Spinal cord (tissue), 10 donors: ENCODE data around the gene SEMA4C. TPM values are rescaled to one million over a fixed set of nuclear protein-coding genes. Genes with fewer than 3 reads are reported as not detected.
"Not testable (repeated sequence)": the region's sequence is repeated elsewhere in the genome, so short reads cannot be mapped to it uniquely, and the experiment has no call there.

Experiments
- DNase-seq, 6 donors: peaks; one replicate each; pipeline versions ENCODE4 v3.0.0 to v3.0.0-alpha.2; 2013 to 2015; ENCODE audit warnings: low spot score in 6 of 6, low read depth in 4 of 6
- H3K27ac ChIP-seq: one replicate; pipeline ENCODE4 v1.5.1; 2013; ENCODE audit warnings: low read depth, low read length, control low read depth
- H3K27me3 ChIP-seq: one replicate; pipeline ENCODE4 v1.6.1; 2013; ENCODE audit warnings: low read length; ENCODE audit not compliant: control insufficient read depth, insufficient read depth
- H3K36me3 ChIP-seq: one replicate; pipeline ENCODE4 v1.6.1; 2013; ENCODE audit warnings: low read length; ENCODE audit not compliant: control insufficient read depth, insufficient read depth
- H3K4me1 ChIP-seq: one replicate; pipeline ENCODE4 v1.6.1; 2013; ENCODE audit warnings: low read length; ENCODE audit not compliant: control insufficient read depth, insufficient read depth
- H3K4me3 ChIP-seq: one replicate; pipeline ENCODE4 v1.5.1; 2013; ENCODE audit warnings: low read depth, low read length, control low read depth
- H3K9me3 ChIP-seq: one replicate; pipeline ENCODE4 v1.6.1; 2013; ENCODE audit warnings: low read length; ENCODE audit not compliant: control insufficient read depth, insufficient read depth
- WGBS: methylation state at CpG from one replicate; pipeline ENCODE4 v1.1.5; 2013; ENCODE audit warnings: missing lambda C conversion rate; ENCODE audit not compliant: insufficient coverage; 5-methylcytosine and 5-hydroxymethylcytosine counted together
- polyA plus RNA-seq, 2 donors: library from polyadenylated mRNA; unstranded; fragments of 120-200 nt; gene quantifications; one replicate each; pipeline ENCODE4 v1.2.1, GENCODE V29; 2013; ENCODE audit not compliant: insufficient read length in 2 of 2
- total RNA-seq, 2 donors: library from RNA; depleted of rRNA in 1 of 2; stranded (reverse); fragments of 120-200 nt in 1 of 2; fragments of >200 nt in 1 of 2; gene quantifications; one replicate each; pipeline versions ENCODE4 v1.2.3 to v1.2.4, GENCODE V29; 2013 to 2014
- donor health status: healthy.

The SEMA4C gene
- total and polyA plus RNA-seq, 4 donors, result 35.9 to 84.0 (median 57.4) TPM

DNA sequence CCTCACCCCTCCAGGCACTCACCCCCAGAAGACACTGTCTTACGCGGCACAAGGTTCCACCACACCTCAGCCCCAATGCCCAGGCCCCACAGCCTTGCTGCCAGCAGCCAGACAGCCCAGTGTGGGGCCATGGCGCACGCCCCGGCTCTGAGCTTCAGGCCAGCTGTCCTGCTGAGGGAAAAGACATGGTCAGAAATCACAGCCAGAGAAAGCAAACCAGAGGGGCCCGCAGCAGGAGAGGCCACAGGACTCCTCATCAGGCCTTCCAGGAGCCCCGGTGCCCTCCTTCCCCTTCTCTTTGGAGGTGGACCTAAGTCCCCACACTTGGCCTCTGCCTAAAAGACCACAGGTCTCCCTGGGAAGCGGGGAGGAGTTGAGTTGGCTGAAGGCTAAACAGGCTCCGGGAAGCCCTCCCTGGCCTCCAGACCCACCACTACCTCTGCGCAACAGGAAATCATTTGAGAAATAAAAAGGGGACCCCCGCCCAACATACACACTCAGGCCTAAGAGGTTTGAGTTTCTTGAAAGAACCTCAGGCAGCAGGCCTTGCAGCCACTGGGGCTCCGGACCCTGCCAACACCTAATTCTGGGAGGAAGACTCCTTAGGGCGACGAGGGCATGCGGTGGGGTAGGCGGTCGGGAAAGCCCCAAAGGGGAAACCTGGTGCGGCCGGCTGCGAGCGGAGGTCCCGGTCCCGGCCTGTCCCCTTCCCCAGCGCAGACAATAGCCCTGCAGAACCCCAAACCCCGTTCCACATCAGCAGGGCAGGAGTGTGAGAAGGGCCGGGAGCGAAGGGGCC lies 1.9 kb downstream of the SEMA4C start:
- DNase-seq, result peak in 2 of 6 donors; percentile 37 to 46
- 3% methylated on average over 13 of the region's 27 CpGs for WGBS
- H3K9me3 ChIP-seq, result no peaks in the 10 kb centered on the region
- H3K36me3 ChIP-seq, result peaks cover 54% of the 10 kb centered on the region
- peak overlapping the region; percentile 77 for H3K4me3 ChIP-seq
- peaks cover 74% of the 10 kb centered on the region for H3K4me1 ChIP-seq
- no peaks in the 10 kb centered on the region for H3K27me3 ChIP-seq
- H3K27ac ChIP-seq, result peak overlapping the region; percentile 90

DNA sequence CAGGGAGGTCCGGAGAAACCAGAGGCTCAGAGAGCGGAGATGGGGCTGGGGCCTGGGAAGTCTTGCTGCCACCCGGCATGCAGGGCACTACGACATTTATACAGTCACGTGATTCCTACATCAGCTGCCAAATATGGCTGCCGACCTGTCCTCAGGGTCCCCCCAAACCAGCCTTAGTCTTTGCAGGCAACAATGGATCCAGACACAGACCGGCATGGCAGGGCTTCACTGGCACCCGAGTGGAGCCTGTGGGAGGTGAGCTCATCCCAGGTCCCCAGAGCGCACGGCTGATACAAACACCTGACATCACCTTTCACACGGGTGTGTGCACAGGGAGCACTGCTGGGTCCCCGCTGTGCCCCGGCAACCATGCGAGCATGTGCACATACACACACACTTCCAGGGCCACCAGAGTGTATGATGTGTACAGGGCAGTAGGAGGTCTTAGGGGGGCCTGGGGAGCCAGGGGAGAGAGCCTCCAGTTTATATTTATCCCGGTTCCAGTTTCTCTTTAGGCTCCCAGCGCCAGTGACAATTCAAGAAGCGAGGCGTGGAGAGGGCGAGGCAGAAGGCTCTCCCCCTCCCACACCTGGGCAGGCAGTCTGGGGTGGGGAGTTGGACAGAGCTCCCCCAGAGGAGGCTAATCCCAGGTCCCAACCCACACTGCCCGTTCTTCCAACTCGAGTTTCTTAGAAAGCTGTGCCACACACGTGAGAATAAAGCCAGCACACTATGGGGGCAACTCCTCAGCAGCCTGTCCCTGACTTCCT lies 2.7 kb downstream of the SEMA4C start:
- peak overlapping the region; percentile 77 for H3K4me3 ChIP-seq
- H3K27ac ChIP-seq, result peak overlapping the region; percentile 90
- WGBS, result 47% methylated on average over 8 of the region's 22 CpGs
- H3K4me1 ChIP-seq, result peaks cover 69% of the 10 kb centered on the region
- H3K27me3 ChIP-seq, result no peaks in the 10 kb centered on the region
- H3K36me3 ChIP-seq, result peaks cover 61% of the 10 kb centered on the region
- no peak for DNase-seq
- H3K9me3 ChIP-seq, result no peaks in the 10 kb centered on the region

DNA sequence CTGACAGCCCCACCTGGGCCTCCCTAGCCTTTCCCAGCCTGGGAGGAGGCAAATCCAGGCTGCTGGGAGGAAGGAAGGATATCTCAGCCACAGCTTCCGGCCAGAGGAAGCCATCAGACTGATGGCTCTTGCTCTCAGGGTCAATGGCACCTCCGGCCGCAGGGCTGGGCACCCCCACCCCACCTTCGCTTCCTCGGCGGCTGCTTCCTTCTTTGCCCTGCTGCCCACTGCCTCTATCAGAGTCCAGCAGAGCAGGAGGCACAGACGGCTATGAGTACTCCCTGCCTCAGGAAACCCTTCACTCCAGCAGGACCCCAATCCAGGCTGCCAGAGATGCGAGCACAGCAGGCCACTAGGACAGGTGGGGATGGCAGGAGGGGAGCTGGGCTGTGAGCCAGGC lies 3.3 kb downstream of the SEMA4C start:
- Histone ChIP-seq H3K27me3 (no peaks in the 10 kb centered on the region), H3K36me3 (peaks cover 65% of the 10 kb centered on the region), H3K9me3 (no peaks in the 10 kb centered on the region), H3K4me3 (no peak overlapping the region), H3K27ac (peak overlapping the region; percentile 6), H3K4me1 (peaks cover 67% of the 10 kb centered on the region)
- 75% methylated on average over 5 of the region's 8 CpGs for WGBS
- no peak for DNase-seq

DNA sequence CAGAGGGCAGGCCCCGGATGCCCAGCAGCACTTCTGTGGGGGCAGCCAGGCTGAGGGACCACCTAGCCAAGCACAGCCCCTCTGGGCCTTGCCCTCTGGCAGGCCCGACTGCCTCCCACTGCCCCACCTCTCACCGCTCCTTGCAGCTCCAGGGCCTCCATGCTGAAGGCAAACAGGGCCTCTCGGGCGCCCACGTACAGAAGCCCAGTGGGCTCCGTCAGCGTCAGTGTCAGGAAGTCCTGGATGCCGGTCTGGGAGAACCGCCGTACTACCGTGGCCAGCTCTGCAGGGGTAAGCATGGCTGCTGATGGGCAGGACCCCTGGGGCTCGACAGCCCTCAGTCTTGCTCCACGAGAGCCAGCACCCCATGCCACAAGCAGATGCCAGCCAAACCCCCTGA lies 3.7 kb downstream of the SEMA4C start:
- H3K36me3 ChIP-seq, result peaks cover 70% of the 10 kb centered on the region
- H3K27me3 ChIP-seq, result no peaks in the 10 kb centered on the region
- no peaks in the 10 kb centered on the region for H3K9me3 ChIP-seq
- DNase-seq, result no peak
- H3K27ac ChIP-seq, result no peak overlapping the region
- 86% methylated on average over 14 of the region's 14 CpGs for WGBS
- H3K4me1 ChIP-seq, result peaks cover 67% of the 10 kb centered on the region
- no peak overlapping the region for H3K4me3 ChIP-seq

DNA sequence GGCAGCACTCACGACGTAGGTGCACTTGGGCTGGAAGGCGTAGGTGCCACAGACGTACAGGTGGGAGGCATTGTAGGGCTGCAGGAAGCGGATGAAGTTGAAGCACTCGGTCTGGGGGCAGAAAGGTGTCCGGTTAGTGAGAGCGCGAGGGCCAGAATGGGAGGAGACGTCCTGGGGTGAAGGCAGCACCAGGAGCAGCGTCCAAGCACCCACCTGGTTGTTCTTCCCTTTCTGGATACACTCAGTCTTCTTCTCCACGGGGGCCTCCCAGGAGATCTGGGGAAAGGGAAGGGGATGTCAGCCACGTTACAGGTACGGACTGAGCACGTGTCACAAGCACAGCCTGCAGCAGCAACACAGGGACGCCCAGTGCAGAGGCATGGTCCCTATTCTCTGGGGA lies 4.2 kb downstream of the SEMA4C start:
- H3K4me1 ChIP-seq, result peaks cover 67% of the 10 kb centered on the region
- WGBS, result 95% methylated on average over 10 of the region's 16 CpGs
- peaks cover 75% of the 10 kb centered on the region for H3K36me3 ChIP-seq
- H3K4me3 ChIP-seq, result no peak overlapping the region
- no peaks in the 10 kb centered on the region for H3K9me3 ChIP-seq
- DNase-seq, result no peak
- no peaks in the 10 kb centered on the region for H3K27me3 ChIP-seq
- H3K27ac ChIP-seq, result no peak overlapping the region

DNA sequence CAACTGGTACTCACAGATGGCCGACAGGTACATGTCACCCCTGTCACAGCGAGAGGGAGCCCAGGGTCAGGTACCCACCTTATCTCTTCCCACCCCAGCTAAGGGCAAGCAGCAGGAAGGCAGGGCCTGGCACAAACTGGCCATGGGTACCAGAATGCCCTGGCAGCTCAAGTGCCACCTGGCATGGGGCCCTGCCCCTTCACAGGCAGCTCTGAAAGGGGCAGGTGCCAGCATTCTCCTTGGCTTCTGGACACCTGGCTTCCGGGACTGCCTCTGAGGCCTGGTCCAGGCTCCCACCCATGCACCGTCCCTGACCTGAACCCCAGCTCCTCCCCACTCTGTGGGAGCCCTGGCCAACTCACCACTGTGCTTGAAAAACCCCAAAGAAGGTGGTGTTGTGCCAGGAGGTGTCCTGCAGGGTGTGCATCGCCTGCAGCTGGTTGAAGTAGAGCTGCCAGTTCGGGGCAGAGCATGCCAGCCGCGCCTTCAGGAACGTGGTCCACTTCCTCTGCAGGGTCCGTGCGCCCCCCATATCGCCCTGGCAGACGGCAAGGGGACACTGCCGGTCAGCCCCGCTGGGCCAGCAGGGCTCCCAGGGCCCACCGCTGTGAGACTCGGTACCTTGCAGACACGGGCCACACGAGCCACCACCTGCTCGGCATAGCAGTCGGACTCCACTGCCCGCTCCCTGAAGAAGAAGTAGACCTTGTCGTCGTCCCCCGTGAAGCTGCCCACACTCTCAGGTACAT lies 5.4 kb downstream of the SEMA4C start:
- Histone ChIP-seq H3K27ac (no peak overlapping the region), H3K4me3 (no peak overlapping the region), H3K9me3 (no peaks in the 10 kb centered on the region), H3K27me3 (no peaks in the 10 kb centered on the region), H3K36me3 (peaks cover 86% of the 10 kb centered on the region), H3K4me1 (peaks cover 73% of the 10 kb centered on the region)
- 82% methylated on average over 19 of the region's 25 CpGs for WGBS
- no peak for DNase-seq

DNA sequence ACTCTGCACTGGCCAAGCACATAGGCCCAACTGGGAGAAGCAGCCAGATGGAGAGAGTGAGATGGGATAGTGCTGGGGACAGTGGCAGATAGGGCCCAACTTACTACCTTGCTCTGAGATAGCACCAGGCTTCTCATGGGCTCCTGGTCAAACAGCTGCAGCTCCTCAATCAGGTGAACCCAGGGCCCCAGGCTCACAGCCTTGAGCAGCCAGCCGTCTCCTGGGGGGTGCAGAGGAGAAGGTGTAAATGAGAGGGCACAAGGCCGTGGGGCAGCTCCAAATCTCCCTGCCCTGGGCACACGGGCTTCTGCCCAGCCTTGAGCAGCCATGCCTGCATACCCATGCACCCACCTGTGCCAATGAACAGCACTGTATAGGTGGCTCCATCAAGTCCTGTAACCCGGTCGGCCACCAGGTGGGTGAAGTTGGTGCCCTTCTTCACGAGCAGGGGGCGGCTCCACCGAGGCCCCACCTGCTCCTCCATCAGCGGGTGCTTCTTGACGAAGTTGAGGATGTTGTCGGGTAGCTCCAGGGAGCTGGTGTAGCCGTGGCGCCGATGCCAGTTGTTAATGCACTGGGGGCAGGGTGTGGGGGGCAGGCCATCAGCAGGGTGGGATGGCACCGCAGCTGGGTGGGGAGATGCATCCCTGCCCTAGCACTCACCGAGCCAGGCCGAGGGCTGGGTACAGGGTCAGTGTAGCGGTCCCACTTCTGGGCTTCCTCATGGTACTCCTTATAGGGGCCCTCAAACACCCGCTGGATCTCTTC lies 6.1 kb downstream of the SEMA4C start:
- Histone ChIP-seq H3K36me3 (peaks cover 92% of the 10 kb centered on the region), H3K4me1 (peaks cover 80% of the 10 kb centered on the region), H3K27me3 (no peaks in the 10 kb centered on the region), H3K27ac (no peak overlapping the region), H3K4me3 (no peak overlapping the region), H3K9me3 (no peaks in the 10 kb centered on the region)
- WGBS, result 94% methylated on average over 16 of the region's 19 CpGs
- DNase-seq, result no peak

DNA sequence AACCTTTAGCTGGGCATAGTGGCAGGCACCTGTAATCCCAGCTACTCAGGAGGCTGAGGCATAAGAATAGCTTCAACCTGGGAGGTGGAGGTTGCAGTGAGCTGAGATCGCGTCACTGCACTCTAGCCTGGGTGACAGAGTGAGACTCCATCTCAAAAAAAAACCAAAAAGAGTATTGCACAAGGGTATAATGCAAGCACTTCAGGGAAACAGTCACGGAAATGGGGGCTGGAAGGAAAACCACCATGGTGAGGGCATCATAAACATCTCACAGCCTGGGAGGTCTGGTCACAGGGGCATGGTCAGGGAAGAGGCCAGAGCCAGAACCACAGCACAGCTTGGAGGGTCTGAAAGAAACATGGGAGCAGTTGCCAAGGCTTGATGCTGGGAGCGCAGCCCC lies 6.8 kb downstream of the SEMA4C start:
- not testable (repeated sequence) for H3K9me3 ChIP-seq, H3K27me3 ChIP-seq, H3K4me3 ChIP-seq, H3K27ac ChIP-seq, DNase-seq
- WGBS, result 91% methylated on average over 3 of the region's 4 CpGs
- peaks cover 90% of the 10 kb centered on the region for H3K36me3 ChIP-seq
- H3K4me1 ChIP-seq, result peaks cover 83% of the 10 kb centered on the region

DNA sequence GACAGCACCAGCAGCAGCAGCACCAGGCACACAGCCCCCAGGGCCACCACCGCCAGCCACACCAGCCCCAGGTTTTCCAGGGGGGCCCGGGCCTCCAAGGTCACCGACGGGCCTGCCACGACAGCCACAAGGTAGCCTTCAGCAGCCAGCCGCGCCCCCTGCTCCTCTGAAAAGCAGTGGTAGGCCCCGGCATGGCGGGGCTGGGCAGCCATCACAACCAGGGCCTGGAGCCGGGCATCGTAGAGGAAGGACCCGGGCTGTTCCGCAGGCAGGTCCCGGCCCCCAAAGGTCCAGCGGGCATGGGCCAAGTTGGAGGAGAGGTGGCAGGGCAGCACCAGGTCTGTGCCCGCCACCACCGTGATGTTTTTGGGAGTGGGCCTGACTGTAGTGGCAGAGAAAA lies 8.8 kb downstream of the SEMA4C start:
- 90% methylated on average over 14 of the region's 17 CpGs for WGBS

More for the DNA sequence above, 8.8 kb downstream of the SEMA4C start:
- Histone ChIP-seq H3K9me3 (no peaks in the 10 kb centered on the region), H3K4me3 (no peak overlapping the region), H3K27me3 (no peaks in the 10 kb centered on the region), H3K4me1 (peaks cover 76% of the 10 kb centered on the region), H3K36me3 (peaks cover 73% of the 10 kb centered on the region), H3K27ac (peak overlapping the region; percentile 75)
- no peak for DNase-seq
